CD1c-positive myeloid dendritic cell (primary cell): Measurements from ENCODE around the gene LNP1.
A peak's percentile ranks its signal among the peaks of the same experiment; 100 is the strongest.

Source experiments
- DNase-seq: peaks from one replicate; pipeline ENCODE4 v3.0.0-alpha.2; 2016; ENCODE audit errors: extremely low spot score

LNP1 gene

GRCh38 chr3:100399341-100400071 lies 1.8 kb upstream of the LNP1 start:
- DNase-seq: no peak

- peak; percentile 40 for DNase-seq
Measured at GRCh38 chr3:100400419-100400779, 940 bp upstream of the LNP1 start.

GRCh38 chr3:100401674-100402041 lies 319 bp downstream of the LNP1 start:
- peak; percentile 46 for DNase-seq

- DNase-seq: no peak
Measured at GRCh38 chr3:100402256-100402655, 917 bp downstream of the LNP1 start.

- no peak for DNase-seq
Measured at GRCh38 chr3:100402891-100403290, 1.6 kb downstream of the LNP1 start.

GRCh38 chr3:100403362-100404249 lies 2.3 kb downstream of the LNP1 start:
- no peak for DNase-seq

GRCh38 chr3:100404250-100404548 lies 2.9 kb downstream of the LNP1 start:
- no peak for DNase-seq

GRCh38 chr3:100407164-100407563 lies 5.8 kb downstream of the LNP1 start:
- DNase-seq: no peak

GRCh38 chr3:100407977-100408532 lies 6.7 kb downstream of the LNP1 start:
- no peak for DNase-seq

GRCh38 chr3:100411091-100411982 lies 10.0 kb downstream of the LNP1 start:
- DNase-seq: no peak

GRCh38 chr3:100412912-100413590 lies 11.7 kb downstream of the LNP1 start:
- no peak for DNase-seq

GRCh38 chr3:100413613-100414012 lies 12.3 kb downstream of the LNP1 start:
- no peak for DNase-seq

GRCh38 chr3:100416176-100416575 lies 14.8 kb downstream of the LNP1 start:
- no peak for DNase-seq

GRCh38 chr3:100416863-100417262 lies 15.5 kb downstream of the LNP1 start:
- no peak for DNase-seq

- peak; percentile 64 for DNase-seq
Measured at GRCh38 chr3:100419406-100419805, 18.1 kb downstream of the LNP1 start.

GRCh38 chr3:100420885-100421284 lies 19.5 kb downstream of the LNP1 start:
- no peak for DNase-seq

- no peak for DNase-seq
Measured at GRCh38 chr3:100423611-100424010, 22.3 kb downstream of the LNP1 start.

- no peak for DNase-seq
Measured at GRCh38 chr3:100424261-100424660, 22.9 kb downstream of the LNP1 start.

GRCh38 chr3:100425316-100425715 lies 24.0 kb downstream of the LNP1 start:
- DNase-seq: no peak

GRCh38 chr3:100426067-100426682 lies 24.8 kb downstream of the LNP1 start:
- no peak for DNase-seq

- no peak for DNase-seq
Measured at GRCh38 chr3:100427699-100428098, 26.4 kb downstream of the LNP1 start.
